Skeletal muscle cell (primary cell): ENCODE data around the gene ST6GALNAC3.
A peak's percentile ranks its signal among the peaks of the same experiment; 100 is the strongest.
"Not testable (repeated sequence)": the region's sequence is repeated elsewhere in the genome, so short reads cannot be mapped to it uniquely, and the experiment has no call there.

Source experiments
- DNase-seq: peaks from one replicate; pipeline ENCODE4 v3.0.0-alpha.2; 2010; ENCODE audit warnings: low read depth
- H3K4me3 ChIP-seq: 2 replicates; pipeline ENCODE4 v1.5.1; 2011; ENCODE audit warnings: low read depth, mild to moderate bottlenecking, control low read depth, low read length, moderate library complexity

The ST6GALNAC3 gene

DNA sequence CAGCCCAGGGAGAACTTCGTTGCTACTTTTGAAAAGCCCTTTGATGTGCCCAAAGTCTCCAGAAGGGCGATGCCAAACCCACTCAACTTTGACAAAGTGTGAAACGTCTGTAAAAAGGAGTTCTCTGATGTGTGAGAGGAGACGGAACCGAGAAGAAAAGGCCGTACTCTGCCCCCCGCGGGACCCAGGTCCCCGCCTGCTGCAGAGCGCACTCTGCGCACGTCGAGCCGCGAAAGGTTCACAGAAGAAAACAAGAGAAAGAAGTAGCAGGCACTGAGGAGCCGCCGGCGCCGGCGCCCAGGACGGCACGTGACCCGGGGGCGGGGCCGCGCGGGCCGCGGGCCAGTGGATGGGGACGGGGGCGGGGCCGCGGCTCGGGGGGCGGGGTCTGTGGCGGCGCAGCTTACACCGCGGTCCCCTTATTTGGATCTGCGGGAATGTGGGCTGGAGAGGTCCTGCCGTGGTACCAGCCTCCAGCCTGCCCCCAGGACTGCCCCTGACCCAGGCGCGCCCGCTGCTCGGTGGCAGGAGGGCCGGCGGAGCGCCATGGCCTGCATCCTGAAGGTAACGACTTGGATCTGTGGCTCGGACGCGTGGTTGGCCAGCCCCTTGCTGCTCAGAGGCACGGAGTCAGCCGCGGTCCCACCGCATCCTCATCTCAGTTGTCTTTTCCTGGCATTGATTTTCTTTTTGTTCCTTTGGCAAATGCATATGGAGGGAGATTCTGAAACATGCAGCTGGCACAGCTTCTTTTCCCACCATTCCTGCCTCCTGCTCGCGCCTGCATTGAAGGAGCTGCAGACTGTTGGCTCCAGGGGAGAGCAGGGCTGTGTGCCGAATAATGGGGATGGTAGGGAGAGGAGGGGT, at the start of gene ST6GALNAC3:
Gene ST6GALNAC3 (plus strand): TSS at position 426 of the 867 bp plus-strand sequence.
- no peak for DNase-seq
- H3K4me3 ChIP-seq = peak within 1 kb of the TSS; percentile 65

DNA sequence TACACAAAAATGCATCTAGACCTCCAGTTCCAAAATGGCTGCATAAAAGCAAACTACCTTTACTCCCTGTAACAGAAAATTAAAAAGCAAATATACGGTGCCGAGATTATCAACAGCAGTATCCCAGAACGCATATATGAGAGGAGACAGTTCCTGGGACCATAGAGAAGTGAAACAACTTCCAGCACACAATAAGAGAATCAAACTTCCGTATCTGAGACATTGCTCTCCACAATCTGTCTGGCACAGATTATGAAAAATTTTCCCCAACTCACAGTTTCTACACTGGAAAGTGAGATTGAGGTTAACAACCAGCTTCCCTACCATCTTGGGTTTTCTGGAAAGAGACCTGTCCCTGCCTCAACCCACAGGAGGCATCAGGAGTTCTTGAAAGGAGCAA, 47.2 kb upstream of the ST6GALNAC3 start:
- no peak overlapping the region for H3K4me3 ChIP-seq
- DNase-seq = no peak

- no peak overlapping the region for H3K4me3 ChIP-seq
- DNase-seq = no peak
Observed at GRCh38 chr1:76029331-76029730, 45.2 kb upstream of the ST6GALNAC3 start.

DNA sequence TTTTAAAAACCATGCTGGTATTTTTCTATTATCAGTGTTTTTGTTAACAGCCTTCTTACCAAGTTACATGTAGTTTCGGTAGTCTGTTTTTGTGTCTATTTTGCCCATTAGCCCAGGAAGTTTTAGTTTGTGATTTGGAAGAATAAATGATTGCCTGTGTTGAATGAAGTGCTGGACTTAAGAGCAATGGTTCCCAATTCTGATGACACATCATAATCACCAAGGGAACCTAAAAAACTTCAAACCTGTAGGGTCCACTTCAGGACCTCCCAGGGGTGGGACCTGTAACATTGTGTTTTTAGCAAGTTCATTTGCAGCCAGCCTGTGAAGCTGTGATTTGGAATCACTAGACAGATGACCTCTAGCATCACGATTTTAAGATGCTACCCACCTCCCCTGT, 43.0 kb upstream of the ST6GALNAC3 start:
- H3K4me3 ChIP-seq = no peak overlapping the region
- DNase-seq = no peak

GRCh38 chr1:76033800-76034475, 40.6 kb upstream of the ST6GALNAC3 start:
- no peak for DNase-seq
- H3K4me3 ChIP-seq = no peak overlapping the region

DNA sequence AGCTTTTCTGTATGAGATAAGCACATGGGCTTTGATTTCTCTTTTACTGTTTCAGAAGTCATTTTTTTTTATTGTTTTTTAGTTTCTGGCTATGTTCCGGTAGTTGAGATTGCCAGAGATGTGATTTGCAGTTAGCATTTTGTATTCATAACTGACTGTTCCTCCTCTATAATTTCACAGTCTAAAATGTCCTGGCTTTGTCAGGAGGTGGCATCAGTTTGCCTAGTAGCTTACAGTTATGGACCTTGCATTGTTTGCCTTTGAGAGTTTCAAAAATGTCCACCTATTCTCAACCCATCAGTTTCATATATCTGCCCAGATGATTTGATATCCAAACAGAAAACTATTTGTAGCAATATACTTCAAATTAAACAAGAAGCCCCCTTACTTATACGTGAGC, 39.5 kb upstream of the ST6GALNAC3 start:
- no peak for DNase-seq
- H3K4me3 ChIP-seq = no peak overlapping the region

GRCh38 chr1:76037324-76037723, 37.2 kb upstream of the ST6GALNAC3 start:
- no peak for DNase-seq
- H3K4me3 ChIP-seq = no peak overlapping the region

GRCh38 chr1:76038287-76039004, 36.1 kb upstream of the ST6GALNAC3 start:
- no peak for DNase-seq
- H3K4me3 ChIP-seq = no peak overlapping the region

- no peak for DNase-seq
- no peak overlapping the region for H3K4me3 ChIP-seq
Observed at GRCh38 chr1:76046149-76046548, 28.4 kb upstream of the ST6GALNAC3 start.

- DNase-seq = no peak
Observed at GRCh38 chr1:76048219-76048618, 26.3 kb upstream of the ST6GALNAC3 start.

GRCh38 chr1:76048926-76049325, 25.6 kb upstream of the ST6GALNAC3 start:
- no peak for DNase-seq
- H3K4me3 ChIP-seq = no peak overlapping the region

More at GRCh38 chr1:76048219-76048618, 26.3 kb upstream of the ST6GALNAC3 start:
- no peak overlapping the region for H3K4me3 ChIP-seq

- no peak overlapping the region for H3K4me3 ChIP-seq
- DNase-seq = no peak
Observed at GRCh38 chr1:76049498-76049897, 25.0 kb upstream of the ST6GALNAC3 start.

GRCh38 chr1:76050073-76050472, 24.5 kb upstream of the ST6GALNAC3 start:
- not testable (repeated sequence) for DNase-seq

GRCh38 chr1:76053021-76053420, 21.5 kb upstream of the ST6GALNAC3 start:
- no peak overlapping the region for H3K4me3 ChIP-seq
- no peak for DNase-seq

More at GRCh38 chr1:76050073-76050472, 24.5 kb upstream of the ST6GALNAC3 start:
- H3K4me3 ChIP-seq = not testable (repeated sequence)

GRCh38 chr1:76054359-76054758, 20.2 kb upstream of the ST6GALNAC3 start:
- DNase-seq = no peak
- H3K4me3 ChIP-seq = no peak overlapping the region

GRCh38 chr1:76055987-76056386, 18.6 kb upstream of the ST6GALNAC3 start:
- H3K4me3 ChIP-seq = no peak overlapping the region
- DNase-seq = no peak

DNA sequence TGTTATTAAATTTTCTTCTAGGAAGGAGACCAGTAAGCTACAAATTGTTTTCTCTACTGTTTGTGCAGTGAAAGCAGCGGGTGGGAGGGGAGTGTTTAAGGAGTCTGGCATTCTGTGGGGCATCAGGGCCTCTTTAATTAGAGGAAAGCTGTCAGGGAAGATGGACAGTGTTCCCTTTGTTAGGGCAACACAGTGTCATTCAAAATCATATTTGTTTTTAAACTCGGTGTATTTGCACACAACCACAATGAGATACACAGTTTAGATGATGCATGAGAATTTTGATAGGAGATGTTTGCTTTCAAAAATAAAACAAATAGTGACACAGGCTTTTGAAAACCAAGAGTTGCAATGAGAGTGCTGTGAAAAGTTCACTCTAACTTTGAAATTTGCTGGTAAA, 15.1 kb upstream of the ST6GALNAC3 start:
- no peak for DNase-seq
- no peak overlapping the region for H3K4me3 ChIP-seq

DNA sequence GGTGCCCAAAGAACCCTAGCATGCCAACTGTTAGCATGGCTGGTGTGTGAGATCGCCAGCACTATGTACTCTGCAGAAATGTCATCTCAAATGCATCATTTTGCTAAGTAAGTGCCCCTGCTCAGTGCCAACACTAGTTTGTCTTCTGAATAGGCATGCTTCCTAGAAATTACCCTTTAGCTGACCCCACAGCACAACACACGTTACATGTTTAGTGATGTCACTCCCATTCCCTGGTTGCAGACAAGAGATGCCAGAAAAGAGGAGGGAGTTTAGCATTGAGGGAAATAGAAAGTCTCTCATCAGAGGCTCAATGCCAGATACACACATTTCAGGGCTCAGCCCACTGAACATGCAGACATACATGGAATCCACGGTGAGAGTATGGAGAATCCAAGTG, 9.3 kb upstream of the ST6GALNAC3 start:
- no peak overlapping the region for H3K4me3 ChIP-seq

DNA sequence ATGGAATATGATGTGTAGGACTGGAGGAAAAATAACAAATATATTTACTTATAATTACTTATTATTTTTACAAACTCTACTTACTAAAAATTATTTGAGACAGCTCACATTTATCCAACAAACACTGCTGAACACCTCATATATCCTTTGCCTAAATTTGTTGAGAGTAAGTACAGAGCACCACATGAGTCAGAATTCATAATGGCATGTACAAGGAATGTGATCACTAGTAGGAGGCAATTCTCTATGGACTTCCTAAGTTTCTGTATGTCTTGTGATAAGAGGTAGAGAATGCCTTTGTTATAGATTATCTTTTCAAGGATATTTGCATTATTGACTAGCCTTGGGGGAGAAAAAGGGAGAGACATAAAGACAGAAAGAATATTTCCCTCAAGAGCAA, 8.2 kb upstream of the ST6GALNAC3 start:
- no peak overlapping the region for H3K4me3 ChIP-seq
- no peak for DNase-seq

More for the DNA sequence above, 9.3 kb upstream of the ST6GALNAC3 start:
- DNase-seq = no peak

DNA sequence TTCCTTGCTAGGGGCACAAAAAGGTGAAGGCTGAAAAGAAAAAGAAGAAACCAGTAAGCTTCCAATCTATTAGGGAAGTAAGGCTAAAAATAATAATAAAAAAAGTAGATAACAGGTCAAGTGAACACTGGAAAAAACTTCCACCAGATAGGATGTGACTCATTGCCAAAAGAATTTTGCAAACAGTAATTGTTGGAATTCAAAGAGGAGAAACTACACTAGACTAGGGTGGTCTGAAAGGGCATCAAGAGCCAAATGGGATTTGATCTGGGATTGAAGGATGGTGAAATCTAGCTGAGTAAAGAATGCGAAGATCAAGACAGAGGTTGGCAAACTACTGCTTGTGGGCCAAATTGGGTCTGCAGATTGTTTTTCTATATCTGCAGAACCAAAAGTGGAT, 6.0 kb upstream of the ST6GALNAC3 start:
- DNase-seq = no peak
- no peak overlapping the region for H3K4me3 ChIP-seq
